Astrocyte of the spinal cord (primary cell): ENCODE measurements around the gene PYCR2.

Source experiments
- DNase-seq: peaks from one replicate; pipeline ENCODE4 v3.0.0; 2011; ENCODE audit warnings: low read depth, low spot score
- H3K4me3 ChIP-seq: 2 replicates; pipeline ENCODE4 v1.5.1; 2011; ENCODE audit warnings: low read depth, mild to moderate bottlenecking, low read length, moderate library complexity
- CTCF ChIP-seq: IDR thresholded peaks from 2 replicates; pipeline ENCODE4 v1.5.1; 2012; ENCODE audit warnings: low read depth, mild to moderate bottlenecking, low read length, inconsistent platforms
- in situ Hi-C: cut with HindIII; loops from 2 replicates; pipeline ENCODE4 v1.10.0; 2017; ENCODE audit warnings: low sequenced_read_pairs

The PYCR2 gene

GRCh38 chr1:225870911-225871310 is 53.1 kb downstream of the PYCR2 start:
- in situ Hi-C loops, result no loop called here
- H3K4me3 ChIP-seq, result no peak overlapping the region
- no peak for TF ChIP-seq CTCF
- no peak for DNase-seq
